HEK293 (cell line): ENCODE measurements around the gene PACRG.

Source experiments
- CTCF ChIA-PET: fragments of 350-600 bp; formaldehyde crosslinking; extraction: SDS; loops from one replicate; lab custom pipeline; 2021; ENCODE audit warnings: antibody characterized with exemption; lab: Yijun Ruan, JAX
- POLR2A ChIA-PET: fragments of 300-600 bp; formaldehyde crosslinking; extraction: SDS; loops from one replicate; lab custom pipeline; 2020; ENCODE audit warnings: antibody characterized with exemption, inconsistent platforms; lab: Yijun Ruan, JAX
- H3K27ac ChIP-seq: fragments of 200-500 bp; sonication (Bioruptor generic); 2 replicates; pipeline ENCODE4 v1.5.1; 2014; ENCODE audit warnings: low read depth, low read length, control low read depth, inconsistent platforms; ENCODE audit errors: extremely low read depth
- H3K36me3 ChIP-seq, 2 experiments: fragments of 200-500 bp in 1 of 2; sonication (Bioruptor generic) in 1 of 2; 1 replicate in 1 of 2; 2 replicates in 1 of 2; pipeline ENCODE4 v1.5.1; 2014 to 2017; ENCODE audit warnings: inconsistent platforms in 2 of 2, low read length in 2 of 2; ENCODE audit not compliant: control insufficient read depth in 2 of 2, insufficient read depth in 1 of 2
- H3K4me1 ChIP-seq: fragments of 200-500 bp; sonication (Bioruptor generic); 2 replicates; pipeline ENCODE4 v1.5.1; 2014; ENCODE audit warnings: mild to moderate bottlenecking, low read length, inconsistent platforms; ENCODE audit not compliant: control insufficient read depth, insufficient read depth
- H3K4me3 ChIP-seq: 2 replicates; pipeline ENCODE4 v1.5.1; 2011; ENCODE audit warnings: low read depth, mild to moderate bottlenecking, control low read depth, low read length, moderate library complexity
- H3K9me3 ChIP-seq: fragments of 200-500 bp; sonication (Bioruptor generic); 2 replicates; pipeline ENCODE4 v1.5.1; 2014; ENCODE audit warnings: low read depth, low read length, inconsistent platforms; ENCODE audit not compliant: control insufficient read depth, insufficient read depth
- HOXA7 ChIP-seq: sonication (generic); formaldehyde crosslinking; IDR thresholded peaks from 2 replicates; pipeline ENCODE4 v1.8.1; 2022; ENCODE audit warnings: missing genetic modification reagents, borderline replicate concordance
- KLF16 ChIP-seq: fragments of 450-650 bp; formaldehyde crosslinking; IDR thresholded peaks from 2 replicates; pipeline ENCODE4 v1.5.1; 2017; ENCODE audit warnings: missing biosample characterization, missing genetic modification characterization
- SP2 ChIP-seq: fragments of 450-650 bp; formaldehyde crosslinking; IDR thresholded peaks from 2 replicates; pipeline ENCODE4 v1.5.1; 2016; ENCODE audit warnings: missing biosample characterization, missing genetic modification characterization
- YY2 ChIP-seq: fragments of 450-650 bp; formaldehyde crosslinking; IDR thresholded peaks from 2 replicates; pipeline ENCODE4 v1.5.1; 2016; ENCODE audit warnings: missing biosample characterization, missing genetic modification characterization
- ZNF138 ChIP-seq: fragments of 450-650 bp; formaldehyde crosslinking; IDR thresholded peaks from 2 replicates; pipeline ENCODE4 v1.5.1; 2016; ENCODE audit warnings: missing biosample characterization, missing genetic modification characterization, borderline replicate concordance
- ZNF2 ChIP-seq: fragments of 450-650 bp; formaldehyde crosslinking; IDR thresholded peaks from 2 replicates; pipeline ENCODE4 v1.5.1; 2016; ENCODE audit warnings: missing biosample characterization, missing genetic modification characterization
- ZNF292 ChIP-seq: fragments of 450-650 bp; formaldehyde crosslinking; IDR thresholded peaks from 2 replicates; pipeline ENCODE4 v1.5.1; 2016; ENCODE audit warnings: low read depth, missing biosample characterization, missing genetic modification characterization, borderline replicate concordance
- ZNF354C ChIP-seq: fragments of 450-650 bp; formaldehyde crosslinking; IDR thresholded peaks from 2 replicates; pipeline ENCODE4 v1.5.1; 2016; ENCODE audit warnings: missing biosample characterization, missing genetic modification characterization, low read depth, borderline replicate concordance
- ZNF394 ChIP-seq: fragments of 450-650 bp; formaldehyde crosslinking; IDR thresholded peaks from 2 replicates; pipeline ENCODE4 v1.5.1; 2016; ENCODE audit warnings: missing biosample characterization, missing genetic modification characterization, mild to moderate bottlenecking, moderate library complexity, borderline replicate concordance
- ZNF530 ChIP-seq: fragments of 450-650 bp; formaldehyde crosslinking; IDR thresholded peaks from 2 replicates; pipeline ENCODE4 v1.5.1; 2016; ENCODE audit warnings: low read depth, missing biosample characterization, missing genetic modification characterization
- ZNF621 ChIP-seq: fragments of 450-650 bp; formaldehyde crosslinking; IDR thresholded peaks from 2 replicates; pipeline ENCODE4 v1.5.1; 2017; ENCODE audit warnings: missing biosample characterization, missing genetic modification characterization
- ZNF660 ChIP-seq: fragments of 450-650 bp; IDR thresholded peaks from 2 replicates; pipeline ENCODE4 v1.5.1; 2018; ENCODE audit warnings: missing biosample characterization, mild to moderate bottlenecking, missing genetic modification characterization
- ZNF777 ChIP-seq: fragments of 450-650 bp; formaldehyde crosslinking; IDR thresholded peaks from 2 replicates; pipeline ENCODE4 v1.5.1; 2017; ENCODE audit warnings: missing biosample characterization, missing genetic modification characterization, borderline replicate concordance
- ZNF791 ChIP-seq: fragments of 450-650 bp; formaldehyde crosslinking; IDR thresholded peaks from 2 replicates; pipeline ENCODE4 v1.5.1; 2016; ENCODE audit warnings: missing biosample characterization, missing genetic modification characterization
- TF ChIP-seq, protein P1 (sequence below): fragments of 450-650 bp; formaldehyde crosslinking; IDR thresholded peaks from 2 replicates; pipeline ENCODE4 v1.5.1; 2016; ENCODE audit warnings: missing biosample characterization, missing genetic modification characterization, borderline replicate concordance
- TF ChIP-seq, protein P2 (sequence below): fragments of 450-650 bp; formaldehyde crosslinking; IDR thresholded peaks from 2 replicates; pipeline ENCODE4 v1.5.1; 2016; ENCODE audit warnings: missing biosample characterization, missing genetic modification characterization, borderline replicate concordance

PACRG gene

DNA sequence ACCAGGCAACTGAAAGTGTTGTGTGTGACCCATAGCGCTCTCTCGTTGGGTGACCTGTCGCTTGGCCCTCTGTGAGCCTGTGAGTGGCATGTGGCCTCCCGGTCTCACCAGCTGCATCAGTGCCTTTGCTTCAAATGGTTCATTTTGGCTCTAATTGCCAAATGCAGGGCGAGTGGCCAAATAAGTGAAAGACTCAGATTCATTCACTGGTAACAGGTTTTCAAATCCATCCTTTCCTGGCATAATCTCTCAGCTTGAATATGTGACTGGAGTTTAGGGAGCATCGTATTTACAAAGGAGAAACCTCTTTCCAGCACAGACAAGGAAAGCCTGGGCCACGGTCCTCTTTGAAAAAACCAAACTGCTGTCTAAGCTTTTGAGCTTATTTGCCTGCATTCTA lies 365.1 kb downstream of the PACRG start (continued):
- TF ChIP-seq, protein P1, sequence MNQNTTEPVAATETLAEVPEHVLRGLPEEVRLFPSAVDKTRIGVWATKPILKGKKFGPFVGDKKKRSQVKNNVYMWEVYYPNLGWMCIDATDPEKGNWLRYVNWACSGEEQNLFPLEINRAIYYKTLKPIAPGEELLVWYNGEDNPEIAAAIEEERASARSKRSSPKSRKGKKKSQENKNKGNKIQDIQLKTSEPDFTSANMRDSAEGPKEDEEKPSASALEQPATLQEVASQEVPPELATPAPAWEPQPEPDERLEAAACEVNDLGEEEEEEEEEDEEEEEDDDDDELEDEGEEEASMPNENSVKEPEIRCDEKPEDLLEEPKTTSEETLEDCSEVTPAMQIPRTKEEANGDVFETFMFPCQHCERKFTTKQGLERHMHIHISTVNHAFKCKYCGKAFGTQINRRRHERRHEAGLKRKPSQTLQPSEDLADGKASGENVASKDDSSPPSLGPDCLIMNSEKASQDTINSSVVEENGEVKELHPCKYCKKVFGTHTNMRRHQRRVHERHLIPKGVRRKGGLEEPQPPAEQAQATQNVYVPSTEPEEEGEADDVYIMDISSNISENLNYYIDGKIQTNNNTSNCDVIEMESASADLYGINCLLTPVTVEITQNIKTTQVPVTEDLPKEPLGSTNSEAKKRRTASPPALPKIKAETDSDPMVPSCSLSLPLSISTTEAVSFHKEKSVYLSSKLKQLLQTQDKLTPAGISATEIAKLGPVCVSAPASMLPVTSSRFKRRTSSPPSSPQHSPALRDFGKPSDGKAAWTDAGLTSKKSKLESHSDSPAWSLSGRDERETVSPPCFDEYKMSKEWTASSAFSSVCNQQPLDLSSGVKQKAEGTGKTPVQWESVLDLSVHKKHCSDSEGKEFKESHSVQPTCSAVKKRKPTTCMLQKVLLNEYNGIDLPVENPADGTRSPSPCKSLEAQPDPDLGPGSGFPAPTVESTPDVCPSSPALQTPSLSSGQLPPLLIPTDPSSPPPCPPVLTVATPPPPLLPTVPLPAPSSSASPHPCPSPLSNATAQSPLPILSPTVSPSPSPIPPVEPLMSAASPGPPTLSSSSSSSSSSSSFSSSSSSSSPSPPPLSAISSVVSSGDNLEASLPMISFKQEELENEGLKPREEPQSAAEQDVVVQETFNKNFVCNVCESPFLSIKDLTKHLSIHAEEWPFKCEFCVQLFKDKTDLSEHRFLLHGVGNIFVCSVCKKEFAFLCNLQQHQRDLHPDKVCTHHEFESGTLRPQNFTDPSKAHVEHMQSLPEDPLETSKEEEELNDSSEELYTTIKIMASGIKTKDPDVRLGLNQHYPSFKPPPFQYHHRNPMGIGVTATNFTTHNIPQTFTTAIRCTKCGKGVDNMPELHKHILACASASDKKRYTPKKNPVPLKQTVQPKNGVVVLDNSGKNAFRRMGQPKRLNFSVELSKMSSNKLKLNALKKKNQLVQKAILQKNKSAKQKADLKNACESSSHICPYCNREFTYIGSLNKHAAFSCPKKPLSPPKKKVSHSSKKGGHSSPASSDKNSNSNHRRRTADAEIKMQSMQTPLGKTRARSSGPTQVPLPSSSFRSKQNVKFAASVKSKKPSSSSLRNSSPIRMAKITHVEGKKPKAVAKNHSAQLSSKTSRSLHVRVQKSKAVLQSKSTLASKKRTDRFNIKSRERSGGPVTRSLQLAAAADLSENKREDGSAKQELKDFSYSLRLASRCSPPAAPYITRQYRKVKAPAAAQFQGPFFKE (tag by site-specific recombination) = no peak
- no peak for TF ChIP-seq ZNF292
- TF ChIP-seq SP2 = no peak

DNA sequence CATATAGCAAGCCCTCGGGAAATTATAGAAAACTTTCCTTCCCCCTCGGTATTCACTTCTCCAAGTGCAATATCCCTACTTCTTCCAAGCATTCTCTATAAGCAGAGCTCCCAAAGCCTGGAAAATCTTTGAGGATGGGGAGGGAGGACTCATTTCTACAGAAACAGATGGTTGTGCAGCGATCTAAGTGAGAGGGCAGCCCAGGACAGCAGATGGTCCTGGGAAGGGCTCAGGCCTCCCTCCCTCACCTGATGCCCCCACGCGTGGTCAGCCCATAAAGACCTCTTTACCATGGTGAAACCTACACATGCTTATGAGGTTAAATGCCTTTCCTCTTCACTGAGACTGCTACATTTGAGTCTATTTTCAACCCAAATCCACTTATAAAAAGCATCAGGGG lies 367.1 kb downstream of the PACRG start:
- POLR2A ChIA-PET = no interaction called here
- TF ChIP-seq ZNF660 (tag by site-specific recombination) (no peak), YY2 (tag by site-specific recombination) (no peak), ZNF621 (tag by site-specific recombination) (no peak), ZNF354C (tag by site-specific recombination) (no peak), HOXA7 (CRISPR knock-in tag) (no peak)
- TF ChIP-seq, protein P2, sequence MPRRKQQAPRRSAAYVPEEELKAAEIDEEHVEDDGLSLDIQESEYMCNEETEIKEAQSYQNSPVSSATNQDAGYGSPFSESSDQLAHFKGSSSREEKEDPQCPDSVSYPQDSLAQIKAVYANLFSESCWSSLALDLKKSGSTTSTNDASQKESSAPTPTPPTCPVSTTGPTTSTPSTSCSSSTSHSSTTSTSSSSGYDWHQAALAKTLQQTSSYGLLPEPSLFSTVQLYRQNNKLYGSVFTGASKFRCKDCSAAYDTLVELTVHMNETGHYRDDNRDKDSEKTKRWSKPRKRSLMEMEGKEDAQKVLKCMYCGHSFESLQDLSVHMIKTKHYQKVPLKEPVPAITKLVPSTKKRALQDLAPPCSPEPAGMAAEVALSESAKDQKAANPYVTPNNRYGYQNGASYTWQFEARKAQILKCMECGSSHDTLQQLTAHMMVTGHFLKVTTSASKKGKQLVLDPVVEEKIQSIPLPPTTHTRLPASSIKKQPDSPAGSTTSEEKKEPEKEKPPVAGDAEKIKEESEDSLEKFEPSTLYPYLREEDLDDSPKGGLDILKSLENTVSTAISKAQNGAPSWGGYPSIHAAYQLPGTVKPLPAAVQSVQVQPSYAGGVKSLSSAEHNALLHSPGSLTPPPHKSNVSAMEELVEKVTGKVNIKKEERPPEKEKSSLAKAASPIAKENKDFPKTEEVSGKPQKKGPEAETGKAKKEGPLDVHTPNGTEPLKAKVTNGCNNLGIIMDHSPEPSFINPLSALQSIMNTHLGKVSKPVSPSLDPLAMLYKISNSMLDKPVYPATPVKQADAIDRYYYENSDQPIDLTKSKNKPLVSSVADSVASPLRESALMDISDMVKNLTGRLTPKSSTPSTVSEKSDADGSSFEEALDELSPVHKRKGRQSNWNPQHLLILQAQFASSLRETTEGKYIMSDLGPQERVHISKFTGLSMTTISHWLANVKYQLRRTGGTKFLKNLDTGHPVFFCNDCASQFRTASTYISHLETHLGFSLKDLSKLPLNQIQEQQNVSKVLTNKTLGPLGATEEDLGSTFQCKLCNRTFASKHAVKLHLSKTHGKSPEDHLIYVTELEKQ (tag by site-specific recombination) = no peak
- H3K36me3 ChIP-seq = no peaks in the 10 kb centered on the region
- no peaks in the 10 kb centered on the region for H3K9me3 ChIP-seq
- H3K4me3 ChIP-seq = no peak overlapping the region
- CTCF ChIA-PET = interaction anchor here (0.7 to 0.8 kb wide), 2 partner anchors 20 to 717 kb away, joined by 3 read pairs; no protein-coding TSS in a partner anchor
- H3K4me1 ChIP-seq = no peaks in the 10 kb centered on the region
- H3K27ac ChIP-seq = no peak overlapping the region

DNA sequence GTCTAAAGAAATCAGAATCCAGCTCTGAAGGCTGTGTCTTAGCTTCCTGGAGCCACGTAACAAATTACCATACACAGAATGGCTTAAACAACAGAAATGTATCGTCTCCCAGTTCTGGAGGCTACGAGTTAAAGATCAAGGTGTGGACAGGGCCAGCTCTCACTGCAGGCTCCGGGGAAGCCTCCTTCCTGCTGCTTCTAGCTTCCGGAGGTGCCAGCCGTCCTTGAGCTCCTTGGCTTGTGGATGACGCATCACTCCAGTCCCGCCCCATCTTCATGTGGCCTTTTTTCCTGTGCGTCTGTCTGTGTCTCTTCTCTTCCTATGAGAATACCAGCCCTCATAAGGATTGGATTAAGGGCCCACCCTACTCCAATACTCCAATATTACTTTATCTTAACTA lies 367.6 kb downstream of the PACRG start:
- Histone ChIP-seq H3K27ac (no peak overlapping the region), H3K4me3 (no peak overlapping the region), H3K4me1 (no peaks in the 10 kb centered on the region)
- CTCF ChIA-PET = interaction anchor here (0.7 kb wide), 1 partner anchor 717 kb away, joined by 3 read pairs; no protein-coding TSS in a partner anchor
- TF ChIP-seq ZNF530 (tag by site-specific recombination) (no peak), KLF16 (no peak), ZNF394 (no peak), ZNF791 (no peak), ZNF138 (tag by site-specific recombination) (no peak), ZNF2 (tag by site-specific recombination) (no peak), ZNF777 (tag by site-specific recombination) (no peak)
- TF ChIP-seq, all 188 proteins: peak for 0
- POLR2A ChIA-PET = no interaction called here
- Histone ChIP-seq H3K36me3 (no peaks in the 10 kb centered on the region), H3K9me3 (no peaks in the 10 kb centered on the region)
